Measurements from ENCODE around the gene LHX5.

The LHX5 gene

DNA sequence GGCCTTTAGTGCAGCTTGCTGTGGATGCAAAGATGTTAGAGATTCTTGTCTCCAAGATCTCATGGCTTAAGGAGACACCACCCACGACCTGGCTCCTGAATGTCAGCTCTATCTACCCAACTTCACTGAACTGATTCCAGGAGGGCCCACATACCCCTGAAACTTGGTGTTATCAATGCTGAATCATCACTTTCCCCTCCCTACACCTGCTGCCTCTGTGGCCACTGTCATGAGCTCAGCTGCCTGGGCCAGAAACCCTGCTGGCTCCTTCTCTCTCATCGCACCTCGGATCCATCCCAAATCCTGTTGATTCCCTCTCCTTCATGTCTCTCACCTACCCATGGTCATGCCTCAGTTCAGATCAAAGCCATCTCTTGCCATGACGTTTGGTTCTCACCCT is 15.1 kb upstream of the LHX5 start:
- ATAC-seq (ENCODE audit: low read depth) = no peak
- no peak for DNase-seq (ENCODE audit: low spot score in 2 of 2)
- H3K27me3 Mint-ChIP-seq = peaks cover 35% of the 10 kb centered on the region

DNA sequence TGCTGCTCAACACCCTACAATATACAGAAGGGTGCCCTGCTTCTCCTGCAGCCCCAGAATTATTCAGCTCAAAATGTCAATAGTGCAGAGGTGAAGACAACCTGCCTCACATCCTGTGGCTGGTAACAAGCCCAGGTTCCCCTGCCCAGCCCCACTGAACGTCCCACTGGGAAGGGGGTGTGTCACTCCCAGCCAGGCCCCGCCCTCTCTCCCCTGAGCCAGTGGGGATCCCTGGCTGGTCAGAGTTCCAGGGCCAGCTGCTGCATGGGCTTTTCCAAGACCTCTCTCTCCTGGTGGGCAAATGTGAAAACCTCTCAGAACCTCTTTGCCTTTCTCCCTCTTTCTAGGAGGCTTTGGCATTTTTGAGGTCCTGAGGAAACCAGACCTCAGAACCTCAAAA is 13.7 kb upstream of the LHX5 start:
- Mint-ChIP-seq H3K9me3 (peaks cover 6% of the 10 kb centered on the region), H3K4me1 (no peaks in the 10 kb centered on the region), H3K36me3 (no peaks in the 10 kb centered on the region), H3K4me3 (no peak overlapping the region), H3K27me3 (peaks cover 30% of the 10 kb centered on the region), H3K27ac (no peak overlapping the region)
- DNase-seq (ENCODE audit: low spot score in 2 of 2) = no peak
- ATAC-seq (ENCODE audit: low read depth) = no peak

More for the DNA sequence above, 15.1 kb upstream of the LHX5 start:
- H3K27ac Mint-ChIP-seq = no peak overlapping the region
- H3K4me3 Mint-ChIP-seq = no peak overlapping the region
- no peaks in the 10 kb centered on the region for H3K36me3 Mint-ChIP-seq
- H3K9me3 Mint-ChIP-seq = peaks cover 6% of the 10 kb centered on the region
- no peaks in the 10 kb centered on the region for H3K4me1 Mint-ChIP-seq

DNA sequence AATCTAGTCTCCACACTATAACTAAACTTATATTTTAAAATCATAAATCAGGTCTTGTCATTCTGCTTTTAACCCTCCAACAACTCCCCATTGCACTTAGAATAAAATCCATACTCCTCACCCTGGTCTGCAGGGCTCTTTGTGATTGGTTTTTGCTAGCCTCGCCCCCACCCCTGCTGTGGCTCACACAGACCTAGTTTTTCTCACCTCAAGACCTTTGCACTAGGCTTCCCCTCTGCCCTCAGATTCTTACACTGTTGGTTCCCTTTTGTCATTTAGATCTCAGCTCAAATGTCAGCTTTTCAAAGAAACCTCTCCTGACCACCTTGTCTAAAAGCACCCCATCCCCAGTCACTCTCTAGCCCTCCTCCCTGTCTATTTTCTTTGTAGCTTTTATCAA is 10.7 kb upstream of the LHX5 start:
- H3K4me3 Mint-ChIP-seq = no peak overlapping the region
- H3K36me3 Mint-ChIP-seq = peaks cover 2% of the 10 kb centered on the region
- no peaks in the 10 kb centered on the region for H3K4me1 Mint-ChIP-seq
- H3K27ac Mint-ChIP-seq = no peak overlapping the region
- H3K9me3 Mint-ChIP-seq = peaks cover 2% of the 10 kb centered on the region
- DNase-seq (ENCODE audit: low spot score in 2 of 2) = no peak
- peaks cover 31% of the 10 kb centered on the region for H3K27me3 Mint-ChIP-seq
- ATAC-seq (ENCODE audit: low read depth) = no peak

DNA sequence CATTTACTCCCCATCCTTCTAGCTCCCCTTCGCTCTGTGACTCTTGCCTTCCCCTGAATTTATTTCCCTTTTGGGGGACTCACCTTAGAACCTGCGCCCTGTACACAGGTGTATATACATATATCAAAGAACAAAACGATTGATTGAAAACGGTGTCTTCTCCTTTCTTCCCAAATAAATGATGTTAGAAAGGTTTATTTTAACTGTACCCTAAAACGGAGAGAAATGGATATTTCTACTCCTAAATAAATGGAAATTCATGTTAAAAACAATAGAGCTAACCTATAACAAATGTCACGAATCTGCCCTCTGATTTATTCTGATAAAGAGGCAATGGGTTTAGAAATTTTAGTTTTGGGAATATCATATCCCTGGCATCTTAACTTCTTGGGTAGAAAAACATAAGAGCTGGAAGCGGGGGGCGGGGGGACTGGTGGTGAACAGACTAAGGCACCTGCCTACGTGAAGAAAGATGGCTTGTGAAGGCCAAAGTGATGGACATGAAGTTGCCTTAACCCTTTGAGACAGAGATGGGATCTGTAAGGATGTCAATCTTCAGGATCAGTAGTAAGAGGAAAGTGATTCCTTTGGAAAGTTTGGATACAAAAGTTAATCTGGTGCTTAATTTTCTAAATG is 8.8 kb upstream of the LHX5 start:
- H3K4me1 Mint-ChIP-seq = no peaks in the 10 kb centered on the region
- peaks cover 27% of the 10 kb centered on the region for H3K27me3 Mint-ChIP-seq
- H3K9me3 Mint-ChIP-seq = peaks cover 2% of the 10 kb centered on the region
- no peak for ATAC-seq (ENCODE audit: low read depth)
- no peak overlapping the region for H3K4me3 Mint-ChIP-seq
- no peak for DNase-seq (ENCODE audit: low spot score in 2 of 2)
- no peak overlapping the region for H3K27ac Mint-ChIP-seq
- H3K36me3 Mint-ChIP-seq = peaks cover 2% of the 10 kb centered on the region

DNA sequence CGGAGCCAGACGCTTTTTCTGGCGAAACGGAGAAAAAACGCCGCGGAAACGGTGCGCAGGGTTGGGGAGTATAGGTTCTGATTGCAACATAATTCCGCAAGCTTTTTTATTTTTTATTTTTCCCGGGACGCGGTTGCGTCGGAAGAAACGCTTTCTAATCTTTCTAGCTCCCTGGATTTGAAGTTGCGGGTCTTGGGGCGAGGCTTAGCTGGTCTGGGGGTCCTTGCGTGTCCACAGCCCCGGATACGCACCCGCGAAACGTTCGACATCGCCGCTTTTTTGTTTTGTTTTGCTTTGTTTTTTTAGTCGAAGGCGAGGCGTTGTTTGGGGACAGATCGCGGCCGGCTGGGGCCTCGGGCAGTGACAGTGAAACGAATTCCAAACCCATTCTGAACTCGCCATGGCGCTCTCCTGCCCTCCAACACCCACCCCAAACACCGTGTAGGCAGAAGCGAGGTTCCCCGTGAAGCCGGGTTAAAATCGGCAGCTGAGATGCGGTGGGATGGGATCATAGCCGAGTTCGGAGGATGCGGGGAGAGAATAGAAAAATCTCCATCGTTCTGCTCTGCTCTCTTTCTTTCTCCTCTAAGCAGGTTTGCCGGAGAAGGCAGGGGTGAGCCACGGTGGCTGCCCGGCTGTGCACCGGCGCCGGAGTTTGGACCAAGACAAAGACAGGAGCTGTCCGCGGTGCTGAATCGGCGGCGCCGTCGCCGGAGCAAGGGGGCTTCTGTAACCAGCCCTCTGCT is 8.1 kb upstream of the LHX5 start:
- Mint-ChIP-seq H3K9me3 (peaks cover 2% of the 10 kb centered on the region), H3K4me3 (no peak overlapping the region), H3K36me3 (peaks cover 2% of the 10 kb centered on the region), H3K27me3 (peaks cover 31% of the 10 kb centered on the region), H3K4me1 (peaks cover 3% of the 10 kb centered on the region), H3K27ac (no peak overlapping the region)
- no peak for DNase-seq (ENCODE audit: low spot score in 2 of 2)
- no peak for ATAC-seq (ENCODE audit: low read depth)

DNA sequence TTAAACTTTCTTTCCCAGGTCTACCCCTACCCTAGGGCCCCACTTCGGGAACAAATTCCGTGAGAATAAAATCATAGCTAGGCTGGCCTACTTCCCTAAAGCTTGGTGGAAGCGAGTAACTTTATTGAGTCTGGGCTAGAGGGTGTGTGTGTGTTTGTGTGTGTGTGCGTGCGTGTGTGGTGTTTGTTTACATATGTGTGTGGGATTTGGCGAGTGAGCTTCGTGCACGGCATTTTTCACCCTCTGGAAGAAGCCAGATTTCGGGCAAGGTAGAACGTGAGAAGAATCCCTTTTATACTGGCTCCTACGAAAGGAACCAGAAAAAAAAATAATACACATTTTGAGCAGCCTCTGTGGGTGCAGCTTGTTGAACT is 7.5 kb upstream of the LHX5 start:
- Mint-ChIP-seq H3K9me3 (peaks cover 2% of the 10 kb centered on the region), H3K4me3 (no peak overlapping the region), H3K27me3 (peaks cover 37% of the 10 kb centered on the region), H3K36me3 (peaks cover 2% of the 10 kb centered on the region), H3K4me1 (peaks cover 8% of the 10 kb centered on the region), H3K27ac (no peak overlapping the region)
- ATAC-seq (ENCODE audit: low read depth) (no peak), DNase-seq (ENCODE audit: low spot score in 2 of 2) (no peak)

DNA sequence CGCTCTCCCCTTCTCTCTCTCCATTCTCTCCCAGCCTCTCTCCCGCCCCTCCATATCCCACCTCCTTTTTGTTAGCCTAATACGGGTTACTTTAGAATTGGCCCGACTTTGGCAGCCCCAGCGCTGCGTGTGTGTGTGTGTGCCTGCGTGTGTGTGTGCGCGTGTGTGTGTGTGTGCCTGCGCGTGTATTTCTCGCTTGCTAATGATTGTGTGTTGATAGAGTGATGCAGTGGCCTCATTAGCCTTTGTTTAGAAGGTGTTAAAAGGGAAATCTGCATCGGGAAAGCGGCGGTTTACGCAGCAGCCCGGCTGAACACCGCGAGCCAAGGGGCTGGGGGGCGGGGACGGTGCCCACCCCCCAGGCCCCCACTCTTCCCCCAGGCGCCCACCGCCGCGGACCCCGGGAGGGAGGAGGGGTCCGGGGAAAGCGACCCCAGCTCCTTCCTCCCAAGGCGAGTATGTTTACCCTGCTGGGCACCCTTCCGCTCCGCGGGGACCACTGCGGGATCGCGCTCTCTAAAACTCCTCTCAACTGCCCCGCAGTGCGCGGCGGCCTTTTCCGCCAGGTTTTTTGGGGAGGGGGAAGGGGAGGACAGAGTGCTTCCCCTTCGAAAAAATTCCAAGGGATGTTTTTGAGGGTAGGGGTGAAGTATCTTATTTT is 6.8 kb upstream of the LHX5 start:
- H3K4me1 Mint-ChIP-seq = peaks cover 10% of the 10 kb centered on the region
- H3K27ac Mint-ChIP-seq = no peak overlapping the region
- H3K4me3 Mint-ChIP-seq = no peak overlapping the region
- peaks cover 2% of the 10 kb centered on the region for H3K36me3 Mint-ChIP-seq
- DNase-seq (ENCODE audit: low spot score in 2 of 2) (no peak), ATAC-seq (ENCODE audit: low read depth) (no peak)
- peaks cover 2% of the 10 kb centered on the region for H3K9me3 Mint-ChIP-seq
- peaks cover 40% of the 10 kb centered on the region for H3K27me3 Mint-ChIP-seq

DNA sequence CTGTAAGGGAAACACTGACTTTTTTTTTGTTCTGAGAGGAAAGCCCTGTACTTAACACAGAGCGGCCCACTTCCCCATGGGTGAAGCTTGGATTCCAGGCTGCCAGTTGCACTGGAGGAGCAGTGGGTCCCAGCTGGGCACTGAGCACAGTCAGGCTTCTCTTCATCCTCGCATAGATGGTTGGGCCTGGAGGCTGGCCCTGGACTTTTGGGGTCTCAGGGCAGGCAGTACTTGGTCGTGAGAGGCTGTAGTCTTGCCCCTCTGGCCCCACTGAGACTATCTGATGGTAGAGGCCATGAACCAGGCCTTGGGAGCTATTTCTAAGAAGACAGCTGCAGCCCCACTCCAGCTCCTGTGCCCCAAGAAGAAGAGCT is 6.2 kb upstream of the LHX5 start:
- DNase-seq (ENCODE audit: low spot score in 2 of 2) = no peak
- H3K36me3 Mint-ChIP-seq = peaks cover 2% of the 10 kb centered on the region
- peaks cover 2% of the 10 kb centered on the region for H3K9me3 Mint-ChIP-seq
- peaks cover 43% of the 10 kb centered on the region for H3K27me3 Mint-ChIP-seq
- H3K4me3 Mint-ChIP-seq = no peak overlapping the region
- peaks cover 14% of the 10 kb centered on the region for H3K4me1 Mint-ChIP-seq
- no peak overlapping the region for H3K27ac Mint-ChIP-seq
- no peak for ATAC-seq (ENCODE audit: low read depth)

DNA sequence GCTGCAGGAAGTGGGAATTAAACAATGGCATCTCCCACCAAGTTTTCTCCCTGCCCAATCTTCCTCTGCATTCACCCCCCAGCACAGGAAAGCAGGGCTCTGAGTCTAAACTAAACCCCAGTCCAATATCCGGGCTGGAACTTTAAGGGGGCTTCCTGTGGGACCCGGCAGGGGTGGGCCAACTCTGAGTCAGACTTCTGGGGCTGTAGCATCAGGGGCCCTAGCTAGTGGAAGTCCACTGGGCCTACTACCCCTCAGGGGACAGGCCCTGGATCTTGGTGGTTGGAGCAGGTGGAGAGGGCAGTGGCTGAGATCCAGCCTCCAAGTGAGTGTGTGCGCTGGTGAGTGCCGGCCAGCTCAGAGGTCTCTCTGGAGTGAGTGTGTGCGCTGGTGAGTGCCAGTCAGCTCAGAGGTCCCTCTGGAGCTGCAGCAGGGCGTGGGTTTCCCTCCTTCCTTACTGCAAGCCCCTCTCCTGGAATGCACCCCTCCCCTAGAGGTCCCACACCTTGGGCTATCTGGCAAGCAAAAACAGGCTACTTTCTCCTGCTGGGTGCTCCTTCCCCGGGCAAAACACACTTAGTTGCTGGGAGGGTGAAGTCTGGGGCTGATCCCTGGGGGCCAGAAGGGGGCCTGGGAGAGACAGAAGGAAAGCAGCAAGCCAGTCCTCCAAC is 5.6 kb upstream of the LHX5 start:
- ATAC-seq (ENCODE audit: low read depth) = no peak
- H3K36me3 Mint-ChIP-seq = peaks cover 2% of the 10 kb centered on the region
- H3K27me3 Mint-ChIP-seq = peaks cover 45% of the 10 kb centered on the region
- H3K9me3 Mint-ChIP-seq = peaks cover 2% of the 10 kb centered on the region
- no peak overlapping the region for H3K27ac Mint-ChIP-seq
- H3K4me1 Mint-ChIP-seq = peaks cover 14% of the 10 kb centered on the region
- DNase-seq (ENCODE audit: low spot score in 2 of 2) = no peak
- no peak overlapping the region for H3K4me3 Mint-ChIP-seq

DNA sequence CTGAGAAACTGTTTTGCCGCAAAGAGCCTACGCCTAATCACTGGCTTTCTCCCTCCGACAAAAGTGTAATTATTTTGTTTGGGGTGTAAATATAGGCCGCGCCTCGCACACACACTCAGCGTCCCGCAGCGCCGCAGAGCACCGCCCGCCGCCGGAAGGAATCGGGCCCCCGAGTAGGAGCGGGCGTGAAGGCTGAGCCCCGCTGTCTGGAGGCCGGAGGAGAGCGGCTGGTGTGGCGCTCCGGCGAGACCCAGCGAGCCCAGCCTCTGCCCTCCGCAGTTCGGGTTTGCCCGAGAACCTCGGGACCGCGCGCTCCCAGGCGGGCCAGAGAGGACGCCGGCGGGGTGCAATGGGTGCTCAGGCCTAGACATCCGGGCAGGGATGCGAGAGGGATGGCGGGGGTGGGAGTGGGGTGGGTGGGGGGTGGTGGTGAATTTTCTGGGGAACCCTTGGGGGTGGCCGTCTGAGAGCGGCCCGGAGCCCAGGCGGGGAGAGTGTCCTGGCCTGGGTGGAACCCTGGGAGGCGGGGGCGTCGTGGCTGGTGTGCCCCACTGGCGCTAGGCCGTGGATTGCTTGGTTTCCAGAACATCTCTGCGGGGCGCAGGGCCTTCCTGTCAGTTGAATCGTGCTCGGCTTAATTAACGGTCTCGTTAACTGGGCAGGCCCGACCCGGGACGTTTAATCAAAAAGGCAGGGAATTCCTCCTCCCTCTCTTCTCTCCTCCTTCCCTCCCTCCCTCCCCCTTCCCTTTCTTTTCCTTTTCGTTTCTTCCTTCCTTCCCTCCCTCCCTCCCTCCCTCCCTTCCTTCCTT is 4.7 kb upstream of the LHX5 start:
- H3K27ac Mint-ChIP-seq = no peak overlapping the region
- H3K4me1 Mint-ChIP-seq = peaks cover 14% of the 10 kb centered on the region
- H3K9me3 Mint-ChIP-seq = peaks cover 2% of the 10 kb centered on the region
- no peak overlapping the region for H3K4me3 Mint-ChIP-seq
- ATAC-seq (ENCODE audit: low read depth) = no peak
- peaks cover 2% of the 10 kb centered on the region for H3K36me3 Mint-ChIP-seq
- no peak for DNase-seq (ENCODE audit: low spot score in 2 of 2)
- H3K27me3 Mint-ChIP-seq = peaks cover 44% of the 10 kb centered on the region

DNA sequence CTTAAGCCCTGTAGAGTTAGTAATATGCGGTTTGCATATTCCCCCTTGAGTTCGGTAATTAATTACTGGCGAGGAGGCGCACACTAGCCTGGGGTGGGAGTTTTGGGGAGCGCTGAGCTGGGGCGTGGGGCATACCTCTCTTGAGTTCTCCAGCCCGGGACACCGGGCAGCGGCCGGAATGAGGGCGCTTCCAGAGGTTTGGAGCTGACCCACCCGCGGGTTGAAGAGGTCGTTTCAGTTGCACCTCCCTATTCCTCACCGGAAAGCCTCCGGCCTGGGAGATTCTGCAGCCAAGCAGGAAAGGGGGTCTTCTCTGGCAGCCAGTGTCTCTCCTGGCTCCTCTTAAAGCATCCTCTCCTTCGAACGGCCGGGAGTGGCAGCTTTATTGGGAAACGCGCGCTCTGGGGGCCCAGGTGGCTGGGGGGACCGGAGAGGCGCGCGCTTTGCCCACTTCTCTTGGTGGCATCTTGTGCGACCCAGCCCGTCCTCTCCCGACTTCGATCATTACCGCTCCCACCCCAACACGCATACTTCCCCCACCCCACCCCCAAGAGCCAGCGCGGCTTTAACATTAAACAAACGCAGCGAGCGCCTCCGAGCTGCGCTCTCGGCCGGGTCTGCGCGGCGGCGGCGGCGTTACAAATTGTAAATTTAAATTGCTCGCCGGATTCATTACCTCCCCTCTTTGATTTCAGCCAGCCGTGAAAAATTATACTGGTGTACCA is 3.9 kb upstream of the LHX5 start:
- DNase-seq (ENCODE audit: low spot score in 2 of 2) = no peak
- Mint-ChIP-seq H3K4me3 (no peak overlapping the region), H3K4me1 (peaks cover 14% of the 10 kb centered on the region), H3K27ac (no peak overlapping the region), H3K9me3 (peaks cover 2% of the 10 kb centered on the region), H3K27me3 (peaks cover 43% of the 10 kb centered on the region), H3K36me3 (peaks cover 2% of the 10 kb centered on the region)
- no peak for ATAC-seq (ENCODE audit: low read depth)

DNA sequence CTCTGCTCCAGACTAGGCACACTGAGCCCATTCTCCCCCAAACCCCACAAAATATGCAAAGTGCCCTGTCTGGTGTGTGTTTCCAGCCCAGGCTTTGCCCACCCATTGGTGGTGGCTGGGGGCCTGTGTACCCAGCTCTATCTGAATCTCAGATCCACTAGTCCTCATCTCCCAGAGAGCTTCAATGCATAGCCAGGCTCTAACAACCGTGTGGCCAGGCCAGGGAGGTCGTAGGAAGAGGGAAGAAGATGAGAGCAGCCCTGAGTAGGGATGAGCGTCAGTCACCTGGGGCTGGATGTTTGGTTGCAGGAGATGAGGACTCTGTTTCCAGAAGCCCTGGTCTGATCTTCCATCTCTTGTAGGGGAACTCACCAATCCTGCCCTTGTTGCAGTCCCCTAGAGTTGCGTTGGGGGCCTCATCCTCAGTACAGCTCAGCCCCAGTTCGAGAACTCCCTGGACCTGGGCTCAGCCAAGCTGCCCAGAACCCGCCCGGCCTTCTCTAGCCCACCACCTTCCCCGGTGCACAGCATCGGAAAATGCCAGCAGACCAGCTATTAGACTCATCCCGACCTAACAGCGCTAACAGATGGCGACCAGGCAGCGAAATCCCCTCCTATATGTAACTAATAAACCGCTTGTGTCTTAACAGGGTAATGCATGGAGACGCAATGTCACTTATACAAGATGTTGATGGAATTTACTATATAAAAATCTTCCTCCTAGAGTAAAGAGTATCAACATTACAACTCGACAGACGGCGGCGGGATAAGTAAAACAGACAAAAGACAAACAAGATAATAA is 3.2 kb upstream of the LHX5 start:
- Mint-ChIP-seq H3K4me1 (peaks cover 14% of the 10 kb centered on the region), H3K27me3 (peaks cover 44% of the 10 kb centered on the region), H3K9me3 (peaks cover 2% of the 10 kb centered on the region), H3K27ac (no peak overlapping the region), H3K4me3 (peak overlapping the region; percentile 45), H3K36me3 (peaks cover 2% of the 10 kb centered on the region)
- ATAC-seq (ENCODE audit: low read depth) (no peak), DNase-seq (ENCODE audit: low spot score in 2 of 2) (no peak)
